GM12864 (cell line): Measurements from ENCODE around the gene GFAP.

Source experiments
- DNase-seq: peaks from one replicate; pipeline ENCODE4 v3.0.0-alpha.2; 2011; ENCODE audit warnings: low read depth
- H3K4me3 ChIP-seq: 2 replicates; pipeline ENCODE4 v1.5.1; 2011; ENCODE audit warnings: mild to moderate bottlenecking, low read depth, low read length, control low read depth
- TF ChIP-seq, protein P1 (sequence below): IDR thresholded peaks from 2 replicates; pipeline ENCODE4 v1.5.1; 2011; ENCODE audit warnings: low read depth, mild to moderate bottlenecking, moderate library complexity, low read length, control low read depth, inconsistent platforms; ENCODE audit errors: missing control alignments

GFAP gene

DNA sequence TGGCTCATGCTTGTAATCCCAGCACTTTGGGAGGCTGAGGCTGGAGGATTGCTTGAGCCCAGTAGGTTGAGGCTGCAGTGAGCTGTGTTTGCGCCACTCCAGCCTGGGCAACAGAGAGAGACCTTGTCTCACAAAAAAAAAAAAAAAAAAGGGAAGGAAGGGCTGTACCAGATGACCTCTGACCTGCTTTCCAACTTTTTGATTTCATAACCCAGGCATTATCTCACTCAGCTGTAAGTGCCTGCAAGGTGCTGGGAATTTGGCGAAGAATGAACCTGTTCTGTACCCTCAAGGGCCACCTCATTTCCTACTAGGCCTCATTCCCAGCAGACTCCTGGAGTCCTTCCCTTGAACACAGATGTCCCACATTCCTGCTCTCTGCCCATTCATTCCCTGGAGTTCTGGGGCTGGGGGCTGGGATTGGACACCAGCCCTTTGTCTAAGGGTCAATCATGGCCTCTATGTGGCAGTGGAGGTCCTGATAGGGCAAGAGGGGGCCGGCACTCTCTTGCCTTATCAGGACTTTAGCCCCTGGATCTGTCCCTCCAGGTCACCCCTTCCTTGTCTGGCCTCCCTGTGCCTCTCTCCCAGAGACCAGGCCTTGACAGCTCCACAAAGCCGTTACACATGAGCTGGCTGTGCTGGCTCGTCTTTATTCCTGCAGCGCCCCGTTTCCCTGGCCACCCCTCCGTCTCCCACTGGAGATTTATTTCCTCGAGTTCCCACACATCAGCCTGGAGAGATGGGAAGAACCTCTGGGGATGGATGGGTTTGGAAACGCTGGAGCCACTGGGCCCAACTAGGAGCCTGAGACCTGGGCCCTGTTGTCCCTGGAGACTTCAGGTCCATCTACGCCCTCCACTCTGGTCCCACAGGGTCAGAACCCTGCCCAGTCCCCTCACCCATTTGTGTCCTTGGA is 821 bp upstream of the GFAP start:
- no peak for DNase-seq
- no peak overlapping the region for H3K4me3 ChIP-seq
- TF ChIP-seq, protein P1, sequence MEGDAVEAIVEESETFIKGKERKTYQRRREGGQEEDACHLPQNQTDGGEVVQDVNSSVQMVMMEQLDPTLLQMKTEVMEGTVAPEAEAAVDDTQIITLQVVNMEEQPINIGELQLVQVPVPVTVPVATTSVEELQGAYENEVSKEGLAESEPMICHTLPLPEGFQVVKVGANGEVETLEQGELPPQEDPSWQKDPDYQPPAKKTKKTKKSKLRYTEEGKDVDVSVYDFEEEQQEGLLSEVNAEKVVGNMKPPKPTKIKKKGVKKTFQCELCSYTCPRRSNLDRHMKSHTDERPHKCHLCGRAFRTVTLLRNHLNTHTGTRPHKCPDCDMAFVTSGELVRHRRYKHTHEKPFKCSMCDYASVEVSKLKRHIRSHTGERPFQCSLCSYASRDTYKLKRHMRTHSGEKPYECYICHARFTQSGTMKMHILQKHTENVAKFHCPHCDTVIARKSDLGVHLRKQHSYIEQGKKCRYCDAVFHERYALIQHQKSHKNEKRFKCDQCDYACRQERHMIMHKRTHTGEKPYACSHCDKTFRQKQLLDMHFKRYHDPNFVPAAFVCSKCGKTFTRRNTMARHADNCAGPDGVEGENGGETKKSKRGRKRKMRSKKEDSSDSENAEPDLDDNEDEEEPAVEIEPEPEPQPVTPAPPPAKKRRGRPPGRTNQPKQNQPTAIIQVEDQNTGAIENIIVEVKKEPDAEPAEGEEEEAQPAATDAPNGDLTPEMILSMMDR: no peak

DNA sequence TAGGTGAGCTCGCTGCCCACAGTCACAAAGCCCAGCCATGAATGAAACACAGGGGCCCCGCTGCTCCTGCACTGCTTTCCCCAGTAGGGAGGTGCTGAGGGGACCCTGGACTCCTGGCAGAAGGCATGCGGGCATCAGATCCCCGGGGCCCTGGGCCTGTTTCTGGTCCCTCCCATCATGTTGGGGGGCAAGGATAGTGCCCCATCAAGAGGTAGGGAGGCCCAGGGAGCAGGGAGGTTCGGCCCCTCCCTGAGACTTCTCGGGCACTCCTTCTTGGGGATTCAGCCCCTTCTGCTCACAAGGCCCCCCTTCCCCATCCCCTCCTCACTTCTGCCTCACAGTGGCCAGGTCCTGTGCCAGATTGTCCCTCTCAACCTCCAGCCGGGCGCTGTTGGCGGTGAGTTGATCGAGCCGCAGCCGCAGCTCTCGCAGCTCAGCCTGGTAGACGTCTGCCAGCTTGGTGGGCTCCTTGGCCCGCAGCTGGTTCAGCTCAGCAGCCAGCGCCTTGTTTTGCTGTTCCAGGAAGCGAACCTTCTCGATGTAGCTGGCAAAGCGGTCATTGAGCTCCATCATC is 515 bp downstream of the GFAP start:
- no peak overlapping the region for H3K4me3 ChIP-seq
- no peak for DNase-seq
- TF ChIP-seq, protein P1: no peak

DNA sequence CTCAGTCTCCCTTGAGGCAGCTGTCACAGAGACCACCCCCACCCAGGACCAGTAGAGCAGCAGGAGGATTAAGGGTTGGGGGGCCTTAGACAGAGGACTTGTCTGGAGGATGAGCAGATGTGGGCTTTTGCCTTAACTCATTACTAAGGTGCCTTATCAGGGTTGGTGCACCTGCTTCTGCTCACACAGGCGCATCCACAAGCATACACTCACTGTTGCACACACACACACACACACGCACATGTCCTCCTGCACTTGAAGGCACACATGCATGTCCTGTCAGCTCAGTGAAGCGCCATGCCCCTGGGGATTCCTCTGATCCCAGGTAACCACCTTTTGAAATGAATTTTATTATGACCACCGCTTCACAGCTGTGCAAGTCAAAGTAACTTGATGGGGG is 1.2 kb downstream of the GFAP start:
- TF ChIP-seq, protein P1: no peak
- DNase-seq: no peak

DNA sequence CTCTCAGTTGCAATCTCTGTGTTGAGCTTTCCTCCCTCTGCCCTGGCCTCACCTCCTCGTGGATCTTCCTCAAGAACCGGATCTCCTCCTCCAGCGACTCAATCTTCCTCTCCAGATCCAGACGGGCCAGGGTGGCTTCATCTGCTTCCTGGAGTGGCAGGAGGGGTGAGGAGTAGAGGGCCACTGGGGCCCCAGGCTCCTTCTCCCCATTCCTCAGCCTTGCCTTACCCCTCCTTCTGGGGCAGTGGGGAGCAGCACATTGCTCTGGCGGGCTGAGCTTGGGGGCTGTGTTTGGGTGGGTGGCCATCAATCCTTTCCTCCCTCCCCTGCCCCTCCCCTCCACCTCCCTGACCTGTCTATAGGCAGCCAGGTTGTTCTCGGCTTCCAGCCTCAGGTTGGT is 1.6 kb downstream of the GFAP start:
- TF ChIP-seq, protein P1: no peak
- DNase-seq: no peak
- H3K4me3 ChIP-seq: no peak overlapping the region

More for the DNA sequence above, 1.2 kb downstream of the GFAP start:
- no peak overlapping the region for H3K4me3 ChIP-seq

DNA sequence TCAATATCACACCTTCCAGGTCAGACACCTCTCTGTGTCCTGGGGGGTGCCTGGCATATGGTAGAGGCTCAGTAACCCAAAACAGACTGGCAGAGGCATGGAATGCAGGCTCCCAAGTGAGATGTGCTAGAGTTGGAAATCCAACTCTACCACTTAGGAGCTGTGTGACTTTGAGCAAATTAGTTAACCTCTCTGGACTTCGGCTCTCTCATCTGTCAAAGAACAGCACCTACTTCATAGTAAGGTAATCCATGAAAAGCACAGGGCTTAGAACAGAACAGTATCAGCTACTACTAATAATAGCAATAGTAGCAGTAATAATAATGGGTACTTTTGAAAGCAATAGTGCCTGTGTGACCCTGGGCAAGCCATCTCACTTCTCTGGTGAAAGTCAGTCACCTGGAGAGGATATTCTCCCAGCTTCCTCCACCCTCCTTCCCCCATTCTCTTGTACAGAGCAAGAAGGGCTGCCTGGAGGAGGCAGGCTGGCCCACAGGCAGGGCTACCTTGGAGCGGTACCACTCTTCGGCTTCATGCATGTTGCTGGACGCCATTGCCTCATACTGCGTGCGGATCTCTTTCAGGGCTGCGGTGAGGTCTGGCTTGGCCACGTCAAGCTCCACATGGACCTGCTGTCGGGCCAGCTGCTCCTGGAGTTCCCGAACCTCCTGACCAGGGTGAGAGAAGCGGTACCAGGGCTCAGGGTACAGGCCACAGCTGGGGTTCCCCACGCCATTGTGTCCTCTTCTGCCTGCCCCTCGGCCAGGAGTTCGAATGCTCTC is 2.3 kb downstream of the GFAP start:
- no peak for DNase-seq
- TF ChIP-seq, protein P1: no peak
- H3K4me3 ChIP-seq: no peak overlapping the region

DNA sequence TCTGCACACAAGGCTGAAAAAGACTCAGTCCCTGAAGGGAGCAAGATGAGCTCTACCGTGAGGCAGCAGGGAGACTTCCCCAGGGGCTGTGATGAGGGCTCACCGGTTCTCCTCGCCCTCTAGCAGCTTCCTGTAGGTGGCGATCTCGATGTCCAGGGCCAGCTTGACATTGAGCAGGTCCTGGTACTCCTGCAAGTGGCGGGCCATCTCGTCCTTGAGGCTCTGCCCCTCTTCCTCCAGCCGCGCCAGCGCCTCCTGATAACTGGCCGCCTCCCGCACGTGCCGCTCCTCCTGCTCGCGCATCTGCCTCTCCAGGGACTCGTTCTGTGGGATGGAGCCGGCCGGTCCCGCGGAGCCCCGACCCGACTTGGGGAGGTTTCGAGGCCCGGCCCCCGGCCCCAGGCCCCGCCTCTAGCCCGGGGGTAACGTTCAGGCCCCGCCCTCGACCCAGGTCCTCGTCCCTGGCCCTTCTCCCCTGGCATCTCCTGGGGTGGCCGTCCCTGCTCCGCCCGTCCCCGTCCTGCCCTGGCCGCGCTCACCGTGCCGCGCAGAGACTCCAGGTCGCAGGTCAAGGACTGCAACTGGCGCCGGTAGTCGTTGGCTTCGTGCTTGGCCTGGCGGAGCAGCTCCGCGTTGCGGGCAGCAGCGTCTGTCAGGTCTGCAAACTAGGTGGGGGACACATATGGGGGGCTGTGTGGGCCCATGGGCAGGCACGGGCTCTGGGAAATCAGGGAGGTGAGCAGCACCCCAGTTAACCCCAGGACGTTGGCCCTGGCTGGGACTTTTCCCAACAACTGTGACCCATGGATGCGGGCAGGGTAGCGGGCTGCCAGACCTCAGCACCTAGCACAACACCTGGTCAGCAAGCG is 3.9 kb downstream of the GFAP start:
- no peak overlapping the region for H3K4me3 ChIP-seq
- TF ChIP-seq, protein P1: peak; percentile 59
- no peak for DNase-seq
